Thyroid gland (tissue), 4 donors: ENCODE results near the gene SUPT5H.

Experiments used
- CTCF ChIP-seq, 6 experiments: fragments of 200-600 bp in 3 of 6; fragments of 450-650 bp in 3 of 6; sonication (generic) in 3 of 6; IDR thresholded peaks; one replicate each; pipeline ENCODE4 v1.5.1; 2016 to 2019; ENCODE audit warnings: antibody characterized with exemption in 6 of 6, mild to moderate bottlenecking in 2 of 6, inconsistent platforms in 1 of 6, moderate library complexity in 1 of 6
- POLR2A ChIP-seq, 2 donors: fragments of 450-650 bp; IDR thresholded peaks; one replicate each; pipeline ENCODE4 v1.6.1; 2017; ENCODE audit warnings: antibody characterized with exemption in 2 of 2, mild to moderate bottlenecking in 2 of 2, moderate library complexity in 1 of 2

DNA sequence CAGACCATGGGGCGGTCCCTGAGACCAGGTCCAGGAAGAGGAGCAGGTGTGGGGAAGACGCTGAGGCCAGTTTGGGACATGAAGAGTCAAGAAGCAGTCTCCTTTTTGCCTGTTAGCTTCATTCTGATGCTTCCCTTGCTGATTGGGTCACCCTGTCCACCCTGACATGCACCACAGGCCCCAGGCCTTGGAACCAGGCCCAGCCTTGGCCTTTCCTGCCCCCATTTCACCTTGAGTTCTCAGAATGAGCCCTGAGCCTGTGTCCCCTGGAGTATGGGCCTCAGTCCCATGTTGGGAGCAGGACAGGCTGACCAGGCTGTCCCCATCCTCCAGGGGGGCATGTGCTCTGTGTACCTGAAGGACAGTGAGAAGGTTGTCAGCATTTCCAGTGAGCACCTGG lies 30.4 kb downstream of the SUPT5H start:
- TF ChIP-seq CTCF (IDR thresholded peaks at IDR 0.05) (no peak), POLR2A (IDR thresholded peaks at IDR 0.05) (no peak)
